ENCODE data around the gene BRIP1.
"Not testable (repeated sequence)": the region's sequence is repeated elsewhere in the genome, so short reads cannot be mapped to it uniquely, and the experiment has no call there.

BRIP1 gene

GRCh38 chr17:61862975-61863800 is at the start of gene BRIP1:
Gene BRIP1 (minus strand): TSS chr17:61863528. CDS start chr17:61861539, 1,989 bp downstream.
- FAIRE-seq (peak; percentile 95), DNase-seq (ENCODE audit: extremely low spot score, insufficient read length, low read depth) (peak; percentile 89)

- DNase-seq (ENCODE audit: extremely low spot score, insufficient read length, low read depth) (no peak), FAIRE-seq (no peak)
These were observed 45.1 kb upstream of the BRIP1 start for GRCh38 chr17:61908292-61909037.

- DNase-seq (ENCODE audit: extremely low spot score, insufficient read length, low read depth) (no peak), FAIRE-seq (no peak)
These were observed 44.0 kb upstream of the BRIP1 start for GRCh38 chr17:61907361-61907760.

GRCh38 chr17:61904094-61904710 is 40.9 kb upstream of the BRIP1 start:
- FAIRE-seq (peak; percentile 88), DNase-seq (ENCODE audit: extremely low spot score, insufficient read length, low read depth) (peak; percentile 22)

GRCh38 chr17:61903251-61903650 is 39.9 kb upstream of the BRIP1 start:
- DNase-seq (ENCODE audit: extremely low spot score, insufficient read length, low read depth): no peak
- no peak for FAIRE-seq

GRCh38 chr17:61897548-61898180 is 34.3 kb upstream of the BRIP1 start:
- FAIRE-seq (no peak), DNase-seq (ENCODE audit: extremely low spot score, insufficient read length, low read depth) (no peak)

- DNase-seq (ENCODE audit: extremely low spot score, insufficient read length, low read depth) (no peak), FAIRE-seq (no peak)
These were observed 32.1 kb upstream of the BRIP1 start for GRCh38 chr17:61895391-61895790.

- DNase-seq (ENCODE audit: extremely low spot score, insufficient read length, low read depth); FAIRE-seq: not testable (repeated sequence)
These were observed 31.0 kb upstream of the BRIP1 start for GRCh38 chr17:61894310-61894709.

- not testable (repeated sequence) for FAIRE-seq; DNase-seq (ENCODE audit: extremely low spot score, insufficient read length, low read depth)
These were observed 24.4 kb upstream of the BRIP1 start for GRCh38 chr17:61887733-61888132.

GRCh38 chr17:61885865-61886264 is 22.5 kb upstream of the BRIP1 start:
- FAIRE-seq; DNase-seq (ENCODE audit: extremely low spot score, insufficient read length, low read depth): not testable (repeated sequence)

GRCh38 chr17:61884864-61885263 is 21.5 kb upstream of the BRIP1 start:
- FAIRE-seq (no peak), DNase-seq (ENCODE audit: extremely low spot score, insufficient read length, low read depth) (no peak)

- DNase-seq (ENCODE audit: extremely low spot score, insufficient read length, low read depth) (no peak), FAIRE-seq (no peak)
These were observed 17.3 kb upstream of the BRIP1 start for GRCh38 chr17:61880589-61881102.

GRCh38 chr17:61878984-61879612 is 15.8 kb upstream of the BRIP1 start:
- FAIRE-seq: no peak
- DNase-seq (ENCODE audit: extremely low spot score, insufficient read length, low read depth): no peak

GRCh38 chr17:61878520-61878919 is 15.2 kb upstream of the BRIP1 start:
- no peak for FAIRE-seq

GRCh38 chr17:61877837-61878236 is 14.5 kb upstream of the BRIP1 start:
- DNase-seq (ENCODE audit: extremely low spot score, insufficient read length, low read depth) (no peak), FAIRE-seq (no peak)

More at GRCh38 chr17:61878520-61878919, 15.2 kb upstream of the BRIP1 start:
- no peak for DNase-seq (ENCODE audit: extremely low spot score, insufficient read length, low read depth)

- FAIRE-seq (no peak), DNase-seq (ENCODE audit: extremely low spot score, insufficient read length, low read depth) (no peak)
These were observed 12.5 kb upstream of the BRIP1 start for GRCh38 chr17:61875804-61876203.

GRCh38 chr17:61875285-61875684 is 12.0 kb upstream of the BRIP1 start:
- FAIRE-seq (no peak), DNase-seq (ENCODE audit: extremely low spot score, insufficient read length, low read depth) (no peak)

- DNase-seq (ENCODE audit: extremely low spot score, insufficient read length, low read depth): no peak
- no peak for FAIRE-seq
These were observed 10.7 kb upstream of the BRIP1 start for GRCh38 chr17:61874075-61874474.

GRCh38 chr17:61872099-61872498 is 8.8 kb upstream of the BRIP1 start:
- FAIRE-seq (no peak), DNase-seq (ENCODE audit: extremely low spot score, insufficient read length, low read depth) (no peak)

GRCh38 chr17:61869138-61869537 is 5.8 kb upstream of the BRIP1 start:
- DNase-seq (ENCODE audit: extremely low spot score, insufficient read length, low read depth) (no peak), FAIRE-seq (no peak)
